WTC11 (cell line): ENCODE measurements around the gene CALCR. TPM values are rescaled to one million over a fixed set of nuclear protein-coding genes. Genes with fewer than 3 reads are reported as not detected.

Source experiments
- ATAC-seq: fragments of 200-7000 bp; cut with Tn5 transposase; 2 replicates; pipeline ENCODE4 v1.10.0; 2021; ENCODE audit warnings: mild to moderate bottlenecking, moderate library complexity
- CTCF ChIA-PET: fragments of 300-600 bp; sonication (Branson Sonifier 250); formaldehyde crosslinking; loops from one replicate; lab custom pipeline; 2021; ENCODE audit warnings: antibody characterized with exemption; lab: Charles Lee
- POLR2A ChIA-PET: fragments of 350-600 bp; sonication (Branson Sonifier 250); formaldehyde crosslinking; loops from one replicate; lab custom pipeline; 2021; ENCODE audit warnings: antibody characterized with exemption; lab: Charles Lee
- DNase-seq: peaks from one replicate; pipeline ENCODE4 v3.0.0; 2021; ENCODE audit warnings: low spot score
- H3K27ac Mint-ChIP-seq: 2 replicates; pipeline ENCODE4 v1.8.0; 2021; ENCODE audit warnings: mixed read lengths
- H3K27me3 Mint-ChIP-seq: 2 replicates; pipeline ENCODE4 v1.8.0; 2021; ENCODE audit warnings: low read depth, mild to moderate bottlenecking, moderate library complexity, mixed read lengths
- H3K36me3 Mint-ChIP-seq: 2 replicates; pipeline ENCODE4 v1.8.0; 2021; ENCODE audit warnings: mixed read lengths
- H3K4me1 Mint-ChIP-seq: 2 replicates; pipeline ENCODE4 v1.8.0; 2022; ENCODE audit warnings: mixed read lengths
- H3K4me3 Mint-ChIP-seq: 2 replicates; pipeline ENCODE4 v1.8.0; 2021; ENCODE audit warnings: mild to moderate bottlenecking, moderate library complexity, mixed read lengths
- H3K9me3 Mint-ChIP-seq: 2 replicates; pipeline ENCODE4 v1.8.0; 2021; ENCODE audit warnings: mixed read lengths
- CREM ChIP-seq: sonication (generic); formaldehyde crosslinking; IDR thresholded peaks from 2 replicates; pipeline ENCODE4 v1.8.1; 2022; ENCODE audit warnings: mild to moderate bottlenecking, missing genetic modification reagents, moderate library complexity
- ETV6 ChIP-seq: sonication (generic); formaldehyde crosslinking; IDR thresholded peaks from 2 replicates; pipeline ENCODE4 v1.8.1; 2022; ENCODE audit warnings: mild to moderate bottlenecking, missing genetic modification reagents
- FOXJ3 ChIP-seq: sonication (generic); formaldehyde crosslinking; IDR thresholded peaks from 2 replicates; pipeline ENCODE4 v1.9.0; 2021; ENCODE audit warnings: missing genetic modification reagents, mild to moderate bottlenecking, borderline replicate concordance
- FOXP1 ChIP-seq: sonication (generic); formaldehyde crosslinking; IDR thresholded peaks from 2 replicates; pipeline ENCODE4 v1.8.0; 2022; ENCODE audit warnings: missing genetic modification reagents, mild to moderate bottlenecking, moderate library complexity, borderline replicate concordance
- HMGA2 ChIP-seq: fragments of 250-450 bp; sonication (Bioruptor Pico); IDR thresholded peaks from 2 replicates; pipeline ENCODE4 v1.4.0; 2021; ENCODE audit warnings: mild to moderate bottlenecking, moderate library complexity
- IRF2 ChIP-seq: sonication (generic); formaldehyde crosslinking; IDR thresholded peaks from 2 replicates; pipeline ENCODE4 v1.8.0; 2022; ENCODE audit warnings: low read depth, missing genetic modification reagents, borderline replicate concordance
- MYBL2 ChIP-seq: sonication (generic); formaldehyde crosslinking; IDR thresholded peaks from 2 replicates; pipeline ENCODE4 v1.8.1; 2023; ENCODE audit warnings: mild to moderate bottlenecking, moderate library complexity, missing genetic modification reagents
- NFE2L1 ChIP-seq: sonication (generic); formaldehyde crosslinking; IDR thresholded peaks from 2 replicates; pipeline ENCODE4 v1.8.1; 2023; ENCODE audit warnings: missing genetic modification reagents
- SMAD3 ChIP-seq: sonication (generic); formaldehyde crosslinking; IDR thresholded peaks from 2 replicates; pipeline ENCODE4 v1.8.0; 2022; ENCODE audit warnings: missing genetic modification reagents, mild to moderate bottlenecking, borderline replicate concordance
- TEAD1 ChIP-seq: sonication (generic); formaldehyde crosslinking; IDR thresholded peaks from 2 replicates; pipeline ENCODE4 v1.8.0; 2022; ENCODE audit warnings: mild to moderate bottlenecking, missing genetic modification reagents
- TP53 ChIP-seq: sonication (generic); formaldehyde crosslinking; IDR thresholded peaks from 2 replicates; pipeline ENCODE4 v1.8.1; 2023; ENCODE audit warnings: mild to moderate bottlenecking, missing genetic modification reagents
- ZNF219 ChIP-seq: sonication (generic); formaldehyde crosslinking; IDR thresholded peaks from 2 replicates; pipeline ENCODE4 v1.8.0; 2023; ENCODE audit warnings: missing genetic modification reagents, mild to moderate bottlenecking, borderline replicate concordance
- ZNF416 ChIP-seq: fragments of 250-450 bp; sonication (Bioruptor Pico); IDR thresholded peaks from 2 replicates; pipeline ENCODE4 v1.9.0; 2021; ENCODE audit warnings: mild to moderate bottlenecking, inconsistent platforms
- ZNF423 ChIP-seq: fragments of 250-450 bp; sonication (Bioruptor Pico); IDR thresholded peaks from 2 replicates; pipeline ENCODE4 v2.1.2; 2022; ENCODE audit warnings: mild to moderate bottlenecking, moderate library complexity
- total RNA-seq: library from RNA; stranded (reverse); gene quantifications from 3 replicates; pipeline ENCODE4 v1.2.3, GENCODE V29; 2021
- TF ChIP-seq, protein P1 (sequence below): sonication (generic); formaldehyde crosslinking; IDR thresholded peaks from 2 replicates; pipeline ENCODE4 v1.8.0; 2023; ENCODE audit warnings: missing genetic modification reagents, mild to moderate bottlenecking, borderline replicate concordance
- TF ChIP-seq, protein P2 (sequence below): sonication (generic); formaldehyde crosslinking; IDR thresholded peaks from 2 replicates; pipeline ENCODE4 v1.8.1; 2023; ENCODE audit warnings: mild to moderate bottlenecking, moderate library complexity, missing genetic modification reagents
- TF ChIP-seq, protein P3 (sequence below): sonication (generic); formaldehyde crosslinking; conservative IDR thresholded peaks from 2 replicates; pipeline ENCODE4 v1.8.1; 2023; ENCODE audit warnings: mild to moderate bottlenecking, low read depth, missing genetic modification reagents, moderate library complexity
- TF ChIP-seq, protein P4 (sequence below): fragments of 250-450 bp; sonication (Bioruptor Pico); IDR thresholded peaks from 2 replicates; pipeline ENCODE4 v1.9.0; 2021; ENCODE audit warnings: mild to moderate bottlenecking
- TF ChIP-seq, protein P5 (sequence below): sonication (generic); formaldehyde crosslinking; conservative IDR thresholded peaks from 2 replicates; pipeline ENCODE4 v1.8.1; 2022; ENCODE audit warnings: mild to moderate bottlenecking, missing genetic modification reagents
- TF ChIP-seq, protein P6 (sequence below): sonication (generic); formaldehyde crosslinking; IDR thresholded peaks from 2 replicates; pipeline ENCODE4 v1.8.0; 2022; ENCODE audit warnings: missing genetic modification reagents

The CALCR gene
- total RNA-seq, 1 experiment from 2014 or later = 0.81 TPM

DNA sequence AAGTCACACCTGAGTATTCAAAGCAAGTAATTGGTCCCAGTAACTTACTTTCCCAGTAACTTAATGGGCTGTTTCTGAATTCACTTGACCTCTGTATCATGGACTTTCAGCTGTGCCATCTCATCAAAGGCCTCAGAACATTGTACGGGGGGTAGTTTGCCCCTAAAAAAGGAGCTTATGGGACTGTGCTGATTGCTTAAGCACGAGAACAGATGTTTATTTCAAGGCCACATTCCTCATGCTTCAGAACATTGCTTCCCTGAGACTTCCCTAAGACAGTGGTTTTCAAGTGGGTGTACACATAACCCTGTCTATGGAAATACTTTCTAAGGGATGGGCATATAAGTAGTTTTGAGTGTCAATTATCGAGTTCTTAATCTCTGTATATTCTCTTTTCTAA lies 26.8 kb downstream of the CALCR start (continued):
- TF ChIP-seq, protein P1, sequence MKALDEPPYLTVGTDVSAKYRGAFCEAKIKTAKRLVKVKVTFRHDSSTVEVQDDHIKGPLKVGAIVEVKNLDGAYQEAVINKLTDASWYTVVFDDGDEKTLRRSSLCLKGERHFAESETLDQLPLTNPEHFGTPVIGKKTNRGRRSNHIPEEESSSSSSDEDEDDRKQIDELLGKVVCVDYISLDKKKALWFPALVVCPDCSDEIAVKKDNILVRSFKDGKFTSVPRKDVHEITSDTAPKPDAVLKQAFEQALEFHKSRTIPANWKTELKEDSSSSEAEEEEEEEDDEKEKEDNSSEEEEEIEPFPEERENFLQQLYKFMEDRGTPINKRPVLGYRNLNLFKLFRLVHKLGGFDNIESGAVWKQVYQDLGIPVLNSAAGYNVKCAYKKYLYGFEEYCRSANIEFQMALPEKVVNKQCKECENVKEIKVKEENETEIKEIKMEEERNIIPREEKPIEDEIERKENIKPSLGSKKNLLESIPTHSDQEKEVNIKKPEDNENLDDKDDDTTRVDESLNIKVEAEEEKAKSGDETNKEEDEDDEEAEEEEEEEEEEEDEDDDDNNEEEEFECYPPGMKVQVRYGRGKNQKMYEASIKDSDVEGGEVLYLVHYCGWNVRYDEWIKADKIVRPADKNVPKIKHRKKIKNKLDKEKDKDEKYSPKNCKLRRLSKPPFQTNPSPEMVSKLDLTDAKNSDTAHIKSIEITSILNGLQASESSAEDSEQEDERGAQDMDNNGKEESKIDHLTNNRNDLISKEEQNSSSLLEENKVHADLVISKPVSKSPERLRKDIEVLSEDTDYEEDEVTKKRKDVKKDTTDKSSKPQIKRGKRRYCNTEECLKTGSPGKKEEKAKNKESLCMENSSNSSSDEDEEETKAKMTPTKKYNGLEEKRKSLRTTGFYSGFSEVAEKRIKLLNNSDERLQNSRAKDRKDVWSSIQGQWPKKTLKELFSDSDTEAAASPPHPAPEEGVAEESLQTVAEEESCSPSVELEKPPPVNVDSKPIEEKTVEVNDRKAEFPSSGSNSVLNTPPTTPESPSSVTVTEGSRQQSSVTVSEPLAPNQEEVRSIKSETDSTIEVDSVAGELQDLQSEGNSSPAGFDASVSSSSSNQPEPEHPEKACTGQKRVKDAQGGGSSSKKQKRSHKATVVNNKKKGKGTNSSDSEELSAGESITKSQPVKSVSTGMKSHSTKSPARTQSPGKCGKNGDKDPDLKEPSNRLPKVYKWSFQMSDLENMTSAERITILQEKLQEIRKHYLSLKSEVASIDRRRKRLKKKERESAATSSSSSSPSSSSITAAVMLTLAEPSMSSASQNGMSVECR (CRISPR knock-in tag) = no peak
- TF ChIP-seq, protein P2, sequence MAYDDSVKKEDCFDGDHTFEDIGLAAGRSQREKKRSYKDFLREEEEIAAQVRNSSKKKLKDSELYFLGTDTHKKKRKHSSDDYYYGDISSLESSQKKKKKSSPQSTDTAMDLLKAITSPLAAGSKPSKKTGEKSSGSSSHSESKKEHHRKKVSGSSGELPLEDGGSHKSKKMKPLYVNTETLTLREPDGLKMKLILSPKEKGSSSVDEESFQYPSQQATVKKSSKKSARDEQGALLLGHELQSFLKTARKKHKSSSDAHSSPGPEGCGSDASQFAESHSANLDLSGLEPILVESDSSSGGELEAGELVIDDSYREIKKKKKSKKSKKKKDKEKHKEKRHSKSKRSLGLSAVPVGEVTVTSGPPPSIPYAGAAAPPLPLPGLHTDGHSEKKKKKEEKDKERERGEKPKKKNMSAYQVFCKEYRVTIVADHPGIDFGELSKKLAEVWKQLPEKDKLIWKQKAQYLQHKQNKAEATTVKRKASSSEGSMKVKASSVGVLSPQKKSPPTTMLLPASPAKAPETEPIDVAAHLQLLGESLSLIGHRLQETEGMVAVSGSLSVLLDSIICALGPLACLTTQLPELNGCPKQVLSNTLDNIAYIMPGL (CRISPR knock-in tag) = no peak

DNA sequence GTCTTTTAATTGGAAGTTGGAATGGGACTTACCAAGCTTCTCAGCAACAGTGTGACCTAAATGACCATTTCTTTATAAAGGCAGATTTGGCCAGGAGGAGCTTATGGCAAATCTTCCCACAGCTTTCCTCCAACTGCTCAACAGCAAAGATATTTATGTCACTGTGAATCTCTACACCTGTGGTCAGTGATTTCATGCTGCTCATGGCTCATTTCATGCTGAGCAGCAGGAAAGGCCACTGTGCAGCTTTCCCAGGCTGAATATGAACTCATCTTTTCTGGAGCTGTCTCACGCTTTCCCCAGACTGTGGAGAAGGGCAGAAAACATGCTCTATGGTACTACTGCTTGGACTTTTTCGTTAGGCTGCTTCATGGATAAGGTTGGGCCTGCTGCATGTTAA lies 29.8 kb downstream of the CALCR start:
- Mint-ChIP-seq H3K9me3 (no peaks in the 10 kb centered on the region), H3K27me3 (no peaks in the 10 kb centered on the region), H3K36me3 (no peaks in the 10 kb centered on the region), H3K4me1 (peaks cover 5% of the 10 kb centered on the region), H3K27ac (no peak overlapping the region), H3K4me3 (no peak overlapping the region)
- no peak for DNase-seq
- CTCF ChIA-PET = no interaction called here
- TF ChIP-seq ZNF423 (CRISPR knock-in tag) (no peak), IRF2 (CRISPR knock-in tag) (no peak)
- POLR2A ChIA-PET = no interaction called here
- ATAC-seq = no peak

DNA sequence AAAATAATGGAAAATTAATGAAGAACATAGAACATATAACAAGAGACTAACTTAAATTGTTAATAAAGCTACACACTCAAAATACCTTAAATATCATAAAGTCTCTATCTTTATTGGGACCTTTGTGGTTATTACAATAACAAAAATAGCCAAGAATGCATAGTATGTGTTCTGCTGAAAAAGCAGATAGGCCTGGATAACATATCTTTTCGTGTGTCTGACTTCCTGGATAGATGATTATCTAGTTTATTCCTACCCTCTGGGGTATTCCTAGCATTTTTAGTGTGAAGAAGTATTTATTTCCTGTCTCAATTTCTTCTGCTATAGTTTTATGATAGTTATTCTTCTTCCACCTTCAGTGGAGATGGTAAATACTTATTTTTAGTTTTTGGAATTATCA lies 36.5 kb downstream of the CALCR start:
- H3K4me1 Mint-ChIP-seq = peaks cover 8% of the 10 kb centered on the region
- no peak for DNase-seq
- no peaks in the 10 kb centered on the region for H3K36me3 Mint-ChIP-seq
- no peak for ATAC-seq
- ChIA-PET CTCF (interaction anchor here (1.5 kb wide), 1 partner anchor 13 kb away, joined by 6 read pairs; no protein-coding TSS in a partner anchor), POLR2A (no interaction called here)
- H3K4me3 Mint-ChIP-seq = no peak overlapping the region
- no peak overlapping the region for H3K27ac Mint-ChIP-seq
- H3K27me3 Mint-ChIP-seq = no peaks in the 10 kb centered on the region
- H3K9me3 Mint-ChIP-seq = no peaks in the 10 kb centered on the region
- no peak for TF ChIP-seq IRF2 (CRISPR knock-in tag)
- TF ChIP-seq FOXJ3 (CRISPR knock-in tag) = no peak
- TF ChIP-seq HMGA2 = no peak
- TF ChIP-seq TP53 (CRISPR knock-in tag) = no peak
- TF ChIP-seq, protein P3, sequence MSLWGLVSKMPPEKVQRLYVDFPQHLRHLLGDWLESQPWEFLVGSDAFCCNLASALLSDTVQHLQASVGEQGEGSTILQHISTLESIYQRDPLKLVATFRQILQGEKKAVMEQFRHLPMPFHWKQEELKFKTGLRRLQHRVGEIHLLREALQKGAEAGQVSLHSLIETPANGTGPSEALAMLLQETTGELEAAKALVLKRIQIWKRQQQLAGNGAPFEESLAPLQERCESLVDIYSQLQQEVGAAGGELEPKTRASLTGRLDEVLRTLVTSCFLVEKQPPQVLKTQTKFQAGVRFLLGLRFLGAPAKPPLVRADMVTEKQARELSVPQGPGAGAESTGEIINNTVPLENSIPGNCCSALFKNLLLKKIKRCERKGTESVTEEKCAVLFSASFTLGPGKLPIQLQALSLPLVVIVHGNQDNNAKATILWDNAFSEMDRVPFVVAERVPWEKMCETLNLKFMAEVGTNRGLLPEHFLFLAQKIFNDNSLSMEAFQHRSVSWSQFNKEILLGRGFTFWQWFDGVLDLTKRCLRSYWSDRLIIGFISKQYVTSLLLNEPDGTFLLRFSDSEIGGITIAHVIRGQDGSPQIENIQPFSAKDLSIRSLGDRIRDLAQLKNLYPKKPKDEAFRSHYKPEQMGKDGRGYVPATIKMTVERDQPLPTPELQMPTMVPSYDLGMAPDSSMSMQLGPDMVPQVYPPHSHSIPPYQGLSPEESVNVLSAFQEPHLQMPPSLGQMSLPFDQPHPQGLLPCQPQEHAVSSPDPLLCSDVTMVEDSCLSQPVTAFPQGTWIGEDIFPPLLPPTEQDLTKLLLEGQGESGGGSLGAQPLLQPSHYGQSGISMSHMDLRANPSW (CRISPR knock-in tag) = no peak
- no peak for TF ChIP-seq ZNF219 (CRISPR knock-in tag)
- TF ChIP-seq, protein P4, sequence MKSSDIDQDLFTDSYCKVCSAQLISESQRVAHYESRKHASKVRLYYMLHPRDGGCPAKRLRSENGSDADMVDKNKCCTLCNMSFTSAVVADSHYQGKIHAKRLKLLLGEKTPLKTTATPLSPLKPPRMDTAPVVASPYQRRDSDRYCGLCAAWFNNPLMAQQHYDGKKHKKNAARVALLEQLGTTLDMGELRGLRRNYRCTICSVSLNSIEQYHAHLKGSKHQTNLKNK = no peak
- no peak for TF ChIP-seq CREM (CRISPR knock-in tag)
- no peak for TF ChIP-seq TEAD1 (CRISPR knock-in tag)
- TF ChIP-seq, protein P5, sequence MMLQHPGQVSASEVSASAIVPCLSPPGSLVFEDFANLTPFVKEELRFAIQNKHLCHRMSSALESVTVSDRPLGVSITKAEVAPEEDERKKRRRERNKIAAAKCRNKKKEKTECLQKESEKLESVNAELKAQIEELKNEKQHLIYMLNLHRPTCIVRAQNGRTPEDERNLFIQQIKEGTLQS (CRISPR knock-in tag) = no peak
- no peak for TF ChIP-seq SMAD3 (CRISPR knock-in tag)
- TF ChIP-seq, protein P6, sequence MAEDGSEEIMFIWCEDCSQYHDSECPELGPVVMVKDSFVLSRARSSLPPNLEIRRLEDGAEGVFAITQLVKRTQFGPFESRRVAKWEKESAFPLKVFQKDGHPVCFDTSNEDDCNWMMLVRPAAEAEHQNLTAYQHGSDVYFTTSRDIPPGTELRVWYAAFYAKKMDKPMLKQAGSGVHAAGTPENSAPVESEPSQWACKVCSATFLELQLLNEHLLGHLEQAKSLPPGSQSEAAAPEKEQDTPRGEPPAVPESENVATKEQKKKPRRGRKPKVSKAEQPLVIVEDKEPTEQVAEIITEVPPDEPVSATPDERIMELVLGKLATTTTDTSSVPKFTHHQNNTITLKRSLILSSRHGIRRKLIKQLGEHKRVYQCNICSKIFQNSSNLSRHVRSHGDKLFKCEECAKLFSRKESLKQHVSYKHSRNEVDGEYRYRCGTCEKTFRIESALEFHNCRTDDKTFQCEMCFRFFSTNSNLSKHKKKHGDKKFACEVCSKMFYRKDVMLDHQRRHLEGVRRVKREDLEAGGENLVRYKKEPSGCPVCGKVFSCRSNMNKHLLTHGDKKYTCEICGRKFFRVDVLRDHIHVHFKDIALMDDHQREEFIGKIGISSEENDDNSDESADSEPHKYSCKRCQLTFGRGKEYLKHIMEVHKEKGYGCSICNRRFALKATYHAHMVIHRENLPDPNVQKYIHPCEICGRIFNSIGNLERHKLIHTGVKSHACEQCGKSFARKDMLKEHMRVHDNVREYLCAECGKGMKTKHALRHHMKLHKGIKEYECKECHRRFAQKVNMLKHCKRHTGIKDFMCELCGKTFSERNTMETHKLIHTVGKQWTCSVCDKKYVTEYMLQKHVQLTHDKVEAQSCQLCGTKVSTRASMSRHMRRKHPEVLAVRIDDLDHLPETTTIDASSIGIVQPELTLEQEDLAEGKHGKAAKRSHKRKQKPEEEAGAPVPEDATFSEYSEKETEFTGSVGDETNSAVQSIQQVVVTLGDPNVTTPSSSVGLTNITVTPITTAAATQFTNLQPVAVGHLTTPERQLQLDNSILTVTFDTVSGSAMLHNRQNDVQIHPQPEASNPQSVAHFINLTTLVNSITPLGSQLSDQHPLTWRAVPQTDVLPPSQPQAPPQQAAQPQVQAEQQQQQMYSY = no peak
- TF ChIP-seq MYBL2 = no peak
- no peak for TF ChIP-seq ETV6
- no peak for TF ChIP-seq FOXP1 (CRISPR knock-in tag)
- no peak for TF ChIP-seq NFE2L1 (CRISPR knock-in tag)
- TF ChIP-seq ZNF416 (CRISPR knock-in tag) = no peak
